NCI-H2107 (cell line): Measurements from ENCODE around the gene HDAC4.
A peak's percentile ranks its signal among the peaks of the same experiment; 100 is the strongest.

Experiments used
- DNase-seq: peaks from one replicate; lab custom pipeline; 2025; lab: John Stamatoyannopoulos, UW

Gene HDAC4

DNA sequence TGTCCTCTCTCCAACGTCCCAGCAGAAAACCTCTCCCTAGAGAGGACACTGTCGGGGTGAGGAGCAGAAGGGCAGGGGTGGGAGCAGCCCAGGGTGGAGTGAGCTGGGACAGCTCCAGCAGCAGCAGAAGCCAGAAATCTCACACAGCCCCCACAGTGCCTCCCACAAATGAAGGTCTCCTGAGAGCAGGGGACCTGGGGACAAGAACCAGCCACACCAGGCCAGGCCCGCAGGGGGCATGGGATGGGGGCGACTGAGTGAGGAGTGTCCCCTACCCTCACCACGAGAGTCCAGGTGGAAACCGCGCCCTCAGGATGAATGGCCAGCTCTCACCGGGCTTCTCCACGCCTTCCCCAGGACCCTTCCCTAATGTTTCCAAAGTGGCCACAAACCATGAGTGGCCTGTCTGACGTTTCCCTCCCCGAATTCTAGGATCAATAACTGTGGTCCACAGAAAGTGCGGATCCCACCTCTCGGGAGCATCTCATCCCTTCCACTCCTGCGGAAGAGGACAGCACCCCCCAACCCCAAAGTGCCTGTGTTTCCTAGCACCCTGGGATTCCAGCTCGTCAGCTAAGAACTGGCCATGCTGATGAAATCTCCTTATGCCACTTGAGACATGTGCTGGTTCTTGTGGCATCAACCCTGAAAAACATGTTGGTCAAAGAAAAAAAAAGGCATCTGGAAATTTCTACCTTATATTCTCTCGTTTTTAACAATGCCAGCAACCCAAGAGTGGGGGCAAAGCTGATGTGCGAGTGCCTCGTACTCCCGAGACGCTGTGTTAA is 121.1 kb downstream of the HDAC4 start:
- DNase-seq: no peak

DNA sequence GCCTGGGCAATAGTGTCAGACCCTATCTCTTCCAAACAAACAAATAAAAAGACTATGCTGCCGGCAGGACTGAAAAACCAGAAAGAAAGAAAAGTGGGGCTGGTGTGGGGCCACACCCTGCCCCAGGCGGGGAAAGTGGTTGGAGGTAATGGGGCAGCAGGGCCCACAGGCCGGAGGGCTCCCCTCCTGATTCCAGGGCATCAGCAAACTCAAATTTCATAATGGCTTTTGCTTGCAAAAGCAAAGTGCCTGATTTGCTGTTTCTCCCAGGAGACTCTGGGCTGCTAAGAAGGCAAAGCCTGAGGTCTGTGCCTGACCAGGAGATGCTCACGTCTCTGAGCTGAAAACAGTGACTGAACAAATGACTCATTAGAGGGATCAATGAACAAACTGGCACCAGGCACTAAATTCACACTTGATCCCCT is 121.9 kb downstream of the HDAC4 start:
- no peak for DNase-seq

DNA sequence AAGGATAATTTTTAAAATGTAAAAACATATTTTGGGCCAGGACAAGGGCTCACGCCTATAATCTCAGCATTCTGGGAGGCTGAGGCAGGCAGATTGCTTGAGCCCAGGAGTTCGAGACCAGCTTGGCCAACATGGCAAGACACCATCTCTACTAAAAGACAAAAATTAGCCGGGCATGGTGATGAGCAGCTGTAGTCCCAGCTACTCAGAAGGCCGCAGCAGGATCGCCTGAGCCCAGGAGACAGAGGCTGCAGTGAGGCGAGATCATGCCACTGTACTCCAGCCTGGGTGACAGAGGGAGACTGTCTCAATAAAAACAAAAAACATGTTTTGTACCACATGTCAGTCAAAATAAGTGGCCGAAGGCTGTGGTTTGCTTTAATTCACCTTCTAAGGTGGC is 122.5 kb downstream of the HDAC4 start:
- DNase-seq: no peak

DNA sequence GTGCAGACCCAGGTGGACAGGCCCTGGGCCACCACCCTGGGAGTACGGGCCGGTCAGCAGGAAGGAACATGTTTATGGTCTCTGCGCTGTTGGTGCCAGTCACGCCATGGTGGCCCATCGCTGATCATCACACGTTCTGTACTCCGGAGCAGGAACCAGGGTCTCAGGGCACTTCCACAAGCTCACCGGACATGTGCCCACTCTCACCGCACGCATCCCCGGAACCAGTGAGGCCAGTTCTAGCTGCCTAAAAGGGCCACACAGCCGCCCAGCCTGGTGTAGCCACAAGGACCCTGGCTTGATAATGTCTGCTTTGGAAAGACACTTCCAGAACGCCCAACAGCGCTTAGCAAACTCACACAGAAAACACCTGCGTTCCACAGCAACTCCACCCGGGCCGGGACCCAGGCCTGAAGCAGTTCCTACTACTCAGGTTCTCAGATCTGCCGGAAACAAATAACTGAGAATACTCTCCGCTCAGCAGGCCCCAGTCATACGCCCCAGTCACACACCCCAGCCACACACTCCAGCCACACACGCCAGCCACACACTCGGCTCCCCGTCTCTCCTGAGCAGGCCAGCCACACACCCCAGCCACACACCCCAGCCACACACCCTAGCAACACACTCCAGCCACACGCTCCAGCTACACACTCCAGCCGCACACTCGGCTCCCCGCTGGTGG is 123.3 kb downstream of the HDAC4 start:
- DNase-seq: no peak

DNA sequence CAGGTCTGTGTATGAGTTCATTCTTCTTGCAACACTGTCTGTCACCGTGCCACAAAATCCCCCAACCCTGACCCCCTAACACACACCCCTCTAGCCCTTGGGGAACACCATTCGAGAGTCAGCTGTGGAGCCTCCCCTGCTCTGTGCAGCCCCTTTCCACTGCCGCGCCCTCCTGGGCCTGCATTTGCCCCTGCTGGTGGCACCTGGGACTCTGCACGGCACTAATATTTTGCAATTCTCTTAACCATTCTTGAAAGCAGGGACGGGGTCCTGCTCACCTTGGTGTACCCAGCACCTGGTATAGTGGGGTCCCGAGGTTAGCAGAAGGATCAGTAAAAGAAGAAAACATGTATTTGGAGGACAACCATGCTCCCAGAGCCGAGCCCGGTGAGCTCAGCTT is 124.0 kb downstream of the HDAC4 start:
- no peak for DNase-seq

DNA sequence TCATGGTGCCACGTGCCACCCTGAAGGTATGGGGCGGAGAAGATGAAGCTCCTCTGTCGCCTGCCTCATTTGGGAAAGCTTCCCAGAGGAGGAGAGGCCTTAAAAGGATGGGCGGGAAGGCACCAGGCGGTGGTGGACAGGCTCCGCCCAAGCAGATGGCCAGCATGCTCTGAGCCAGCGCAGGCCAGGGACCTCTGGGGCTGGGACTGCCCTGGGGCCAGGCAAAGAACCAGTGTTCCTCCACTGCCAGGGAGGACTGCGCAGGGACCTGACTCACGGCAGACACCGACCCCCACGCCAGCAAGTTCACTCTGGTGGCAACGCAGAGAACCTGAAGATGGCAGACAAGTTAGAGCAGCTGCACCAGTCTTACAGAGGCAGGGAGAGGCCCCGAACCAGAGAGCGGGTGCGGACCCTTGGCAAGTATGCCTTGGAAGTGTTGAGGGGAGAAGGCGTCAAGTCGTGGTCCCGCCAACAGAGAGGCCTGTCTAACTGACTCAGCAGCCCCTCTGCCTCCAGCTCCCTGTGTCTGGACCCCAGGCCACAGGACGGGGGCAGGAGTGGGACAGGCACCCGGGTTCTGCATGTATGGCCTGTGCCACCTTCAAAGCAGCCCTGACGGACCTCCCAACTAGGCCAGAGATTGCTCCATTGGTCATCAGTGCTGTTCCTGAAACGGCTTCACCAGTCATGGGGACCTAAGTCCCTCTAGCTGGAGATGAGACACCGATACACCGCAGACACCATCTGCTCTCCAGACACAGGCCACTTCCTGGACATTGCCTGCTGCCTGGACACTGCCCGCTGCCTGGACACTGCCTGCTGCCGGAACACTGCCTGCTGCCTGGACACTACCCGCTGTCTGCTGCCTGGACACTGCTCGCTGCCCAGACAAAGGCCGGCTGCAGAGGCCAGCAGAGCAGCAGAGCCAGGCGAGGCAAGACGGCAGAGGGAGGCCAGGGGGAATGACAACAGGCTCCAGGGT is 124.7 kb downstream of the HDAC4 start:
- no peak for DNase-seq

DNA sequence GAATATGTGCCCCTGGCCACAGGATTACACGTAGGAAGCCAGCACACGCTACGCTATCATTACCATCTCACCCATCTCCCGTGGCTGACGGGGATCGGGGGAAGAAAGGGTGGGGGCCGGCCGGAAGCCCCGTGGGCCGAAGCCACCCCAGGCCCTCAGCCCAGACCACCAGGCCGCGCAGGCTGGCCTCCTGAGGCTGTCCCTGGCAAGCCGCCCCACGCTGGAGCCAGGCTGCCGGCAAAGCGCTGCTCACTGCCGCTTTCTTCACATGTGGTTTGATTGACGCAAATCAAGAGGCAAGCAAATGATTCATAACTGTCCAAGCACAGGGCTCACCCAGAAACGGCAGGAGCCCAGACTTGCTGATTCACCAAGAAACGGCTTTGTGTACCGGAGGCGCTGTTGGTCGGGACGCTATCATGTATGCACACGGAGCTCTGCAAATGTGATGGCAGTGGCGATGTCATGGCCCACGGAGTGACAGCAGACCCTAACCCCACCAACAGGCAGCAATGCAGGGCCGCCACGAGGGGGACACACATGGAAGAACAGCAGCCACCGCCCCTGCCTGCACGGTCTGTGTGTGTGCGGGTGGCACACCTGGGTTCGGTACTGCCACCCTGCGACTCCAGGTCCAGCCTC is 125.7 kb downstream of the HDAC4 start:
- DNase-seq: no peak

DNA sequence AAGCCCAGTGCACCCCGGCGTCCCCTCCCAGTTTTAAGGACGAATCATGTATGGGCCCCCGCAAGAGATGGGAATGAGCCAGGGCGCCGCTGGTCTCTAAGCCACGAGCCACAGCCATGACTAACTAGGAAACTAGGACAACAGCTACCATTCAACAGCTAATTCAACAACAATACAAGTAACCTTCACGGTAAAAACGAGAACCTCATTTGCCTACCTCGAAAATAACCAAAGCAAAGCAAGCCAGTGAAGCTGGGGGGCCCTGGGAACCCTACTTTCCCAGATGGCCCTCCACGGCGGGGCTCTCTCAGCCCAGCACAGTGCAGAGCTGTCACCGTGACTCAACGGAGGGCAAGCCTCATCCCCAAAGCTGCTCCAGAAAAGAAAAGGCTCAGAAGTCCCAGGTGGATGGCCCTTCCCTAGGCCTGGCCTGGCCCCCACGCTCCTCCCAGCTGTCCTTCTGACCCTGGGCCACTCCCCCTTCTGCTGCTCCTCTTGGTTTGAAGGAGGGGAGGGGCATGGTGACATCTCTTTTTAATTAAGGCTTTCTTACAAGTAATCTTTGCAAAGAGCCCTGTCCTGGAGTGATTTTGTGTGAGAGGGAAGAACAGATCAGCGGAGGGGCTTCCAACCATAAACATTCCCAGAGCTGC is 126.3 kb downstream of the HDAC4 start:
- DNase-seq: no peak

DNA sequence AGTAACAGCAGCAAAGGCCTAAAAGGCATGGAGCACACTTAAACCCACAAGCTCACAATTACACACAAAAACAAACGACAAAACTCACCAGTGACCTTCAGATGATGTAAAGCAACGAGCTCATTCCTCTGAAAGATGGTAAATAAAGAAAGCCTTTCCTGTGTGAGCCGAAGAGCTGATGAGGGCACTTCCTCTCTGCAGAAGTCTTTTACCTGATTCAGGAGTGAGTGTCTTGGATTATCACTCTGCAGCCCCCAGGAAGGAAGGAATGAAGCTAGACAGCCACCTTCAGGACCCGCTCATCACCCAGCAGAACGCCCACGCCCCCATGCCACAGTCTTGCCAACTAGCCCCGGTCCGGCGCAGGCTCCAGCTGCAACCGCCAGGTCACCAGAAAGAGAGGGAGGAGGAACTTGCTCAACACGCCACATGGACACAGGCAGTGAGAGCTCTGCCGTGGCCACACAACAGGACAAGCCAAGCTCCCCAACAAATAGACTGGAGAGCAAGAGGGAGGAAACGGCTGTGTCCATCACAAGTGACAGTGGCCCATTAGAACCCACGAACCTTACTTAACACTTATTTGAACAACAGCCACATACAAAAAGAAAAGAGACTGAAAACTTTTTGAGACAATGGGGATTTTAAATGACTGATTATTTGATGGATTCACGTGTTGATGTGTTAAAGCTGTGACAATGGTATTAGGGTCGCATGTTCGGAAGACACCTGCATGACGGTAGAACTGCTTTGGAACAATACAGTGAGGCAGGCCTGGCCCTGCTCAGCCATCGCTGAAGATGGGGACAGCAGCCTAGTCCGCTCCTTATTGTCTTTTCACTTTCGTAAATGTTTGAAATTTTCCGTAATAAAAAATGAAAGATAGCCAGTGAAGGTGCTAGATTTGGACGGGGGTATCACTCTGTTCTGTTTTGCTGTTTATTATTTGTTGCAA is 127.3 kb downstream of the HDAC4 start:
- no peak for DNase-seq

DNA sequence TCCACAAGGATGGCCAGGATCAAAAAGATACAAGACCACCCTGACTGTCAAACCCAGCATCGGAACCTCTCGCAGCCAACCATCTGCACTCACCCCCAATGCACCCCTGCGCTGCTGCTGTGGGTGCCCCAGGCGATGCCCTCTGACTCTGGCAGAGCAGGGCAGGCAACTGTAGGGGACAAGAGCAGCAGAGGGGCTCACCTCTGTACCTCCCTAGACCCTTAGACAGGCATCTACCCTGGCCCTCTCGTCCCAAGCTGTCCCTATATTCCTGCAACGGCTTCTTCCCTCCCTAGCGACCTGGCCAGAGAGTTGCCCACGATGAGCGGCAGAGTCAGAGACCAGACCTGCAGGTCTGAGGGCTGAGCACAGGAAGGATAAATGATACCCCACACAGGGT is 128.2 kb downstream of the HDAC4 start:
- DNase-seq: no peak

DNA sequence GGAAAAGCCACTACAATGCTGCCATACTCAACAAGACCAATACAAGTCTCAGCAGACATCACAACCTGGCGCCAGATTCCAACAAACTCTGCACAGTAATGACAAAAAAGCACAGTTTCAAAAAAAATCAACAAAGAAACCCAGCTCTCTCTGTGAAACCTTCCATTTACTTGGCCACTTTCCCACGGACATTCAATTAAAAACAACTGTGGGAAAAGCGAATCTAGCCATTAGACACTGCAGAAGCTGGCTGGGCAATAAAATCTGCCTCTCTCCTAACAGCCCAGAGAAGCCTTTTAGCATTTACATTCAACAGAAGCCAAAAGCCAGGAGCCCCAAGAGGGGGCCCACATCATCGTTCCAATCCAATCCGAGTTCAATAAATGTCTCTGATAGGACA is 128.9 kb downstream of the HDAC4 start:
- no peak for DNase-seq

DNA sequence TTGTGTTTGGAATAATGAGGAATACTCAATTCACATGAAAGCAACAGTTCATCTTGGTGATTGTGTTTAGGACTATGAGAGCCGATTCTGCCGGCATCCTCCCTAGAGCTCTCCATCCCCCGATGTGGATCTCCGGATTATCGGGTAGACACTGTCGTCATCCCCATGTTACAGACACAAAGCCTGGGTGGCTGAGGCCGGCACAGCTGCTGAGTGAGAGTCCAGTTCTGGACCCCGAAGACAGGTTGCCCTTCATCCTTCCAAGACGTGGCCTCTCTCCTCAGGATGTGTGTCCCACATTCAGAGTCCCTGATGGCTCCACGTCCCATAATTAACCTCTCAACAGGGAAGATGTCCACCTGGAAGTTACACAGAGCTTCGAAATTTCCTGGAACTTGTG is 129.3 kb downstream of the HDAC4 start:
- DNase-seq: no peak

DNA sequence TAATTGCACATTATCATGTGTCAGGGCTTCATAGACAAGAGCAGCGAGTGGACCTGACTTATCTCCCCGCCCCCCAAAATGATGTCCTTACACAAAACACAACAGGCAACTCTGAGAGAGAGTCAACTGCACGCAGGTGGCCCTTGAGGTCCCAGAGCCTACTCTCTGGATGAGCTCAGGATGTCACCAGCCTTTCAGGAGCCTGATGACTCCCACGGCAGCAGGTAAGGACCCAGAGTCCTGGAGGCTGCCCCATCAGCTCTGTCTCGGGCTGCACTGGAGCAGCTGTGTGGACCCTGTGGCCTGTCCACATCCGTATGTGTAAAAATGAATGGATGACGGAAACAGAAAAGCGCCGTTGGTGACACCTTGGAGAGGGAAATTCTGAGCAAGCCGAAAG is 130.9 kb downstream of the HDAC4 start:
- no peak for DNase-seq

DNA sequence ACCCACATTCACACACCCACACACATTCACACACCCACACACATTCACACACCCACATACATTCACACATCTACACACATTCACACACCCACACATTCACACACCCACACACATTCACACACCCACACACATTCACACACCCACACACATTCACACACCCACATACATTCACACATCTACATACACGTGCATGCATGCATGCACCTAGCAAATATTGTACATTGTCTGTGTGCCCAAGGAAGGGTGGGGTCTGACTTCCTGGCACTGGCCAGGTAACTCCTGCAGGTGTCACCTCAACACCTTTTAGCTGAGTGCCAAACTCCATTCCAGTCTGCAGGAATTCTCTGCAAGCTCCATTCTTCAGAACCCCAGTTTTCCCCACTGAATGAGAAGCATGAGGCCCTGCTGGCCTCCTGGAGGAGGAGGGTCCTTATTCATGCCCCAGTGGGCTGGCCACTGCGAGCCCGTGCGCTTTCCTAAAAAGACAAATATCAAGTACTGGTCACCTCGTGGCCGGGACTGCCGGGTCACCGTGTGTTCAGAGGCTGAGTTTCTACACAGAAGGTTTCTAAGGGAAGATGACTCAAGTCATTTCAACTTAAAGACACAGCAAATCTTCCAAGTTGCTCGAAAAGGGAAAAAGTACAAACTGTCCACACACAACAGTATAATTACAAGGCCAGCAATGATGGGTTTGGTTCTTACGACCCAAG is 131.5 kb downstream of the HDAC4 start:
- no peak for DNase-seq

DNA sequence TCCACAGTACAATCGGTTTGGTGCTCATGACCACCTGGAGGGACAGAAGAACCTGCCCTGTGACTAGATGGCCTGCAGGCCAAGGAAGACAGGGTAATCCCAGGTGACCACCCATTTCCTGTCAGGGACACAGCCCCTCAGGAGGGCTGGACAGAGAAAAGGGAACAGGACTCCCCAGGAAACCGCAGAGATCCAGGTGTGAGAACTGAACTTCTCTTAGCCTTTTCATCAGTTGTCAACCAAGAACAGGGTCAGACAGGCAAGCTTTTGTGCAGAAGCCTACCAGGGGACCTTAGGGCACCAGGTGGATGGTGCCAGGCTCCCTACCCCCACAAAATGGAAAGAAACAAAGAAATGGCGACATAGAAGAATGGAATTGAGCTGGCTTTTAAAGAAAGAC is 132.3 kb downstream of the HDAC4 start:
- no peak for DNase-seq

DNA sequence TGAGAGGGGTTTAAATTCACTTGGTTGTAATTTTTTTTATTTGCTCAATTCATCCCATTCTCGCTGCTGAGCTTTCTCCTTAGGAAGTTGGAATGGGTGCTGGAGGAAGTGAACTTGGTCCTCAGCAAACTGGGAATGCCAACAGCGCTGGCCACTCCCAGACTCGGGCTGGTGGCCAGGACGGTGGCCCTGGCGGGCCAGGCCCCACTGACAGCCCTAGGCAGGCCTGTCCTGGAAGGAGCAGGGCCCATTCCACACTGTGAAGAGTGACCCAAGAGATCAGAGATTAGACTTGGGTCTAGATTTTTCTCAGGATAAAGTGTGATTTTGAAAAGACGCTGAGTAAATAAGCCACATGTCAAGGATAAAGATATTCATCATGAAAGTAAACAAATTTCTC is 132.7 kb downstream of the HDAC4 start:
- no peak for DNase-seq

DNA sequence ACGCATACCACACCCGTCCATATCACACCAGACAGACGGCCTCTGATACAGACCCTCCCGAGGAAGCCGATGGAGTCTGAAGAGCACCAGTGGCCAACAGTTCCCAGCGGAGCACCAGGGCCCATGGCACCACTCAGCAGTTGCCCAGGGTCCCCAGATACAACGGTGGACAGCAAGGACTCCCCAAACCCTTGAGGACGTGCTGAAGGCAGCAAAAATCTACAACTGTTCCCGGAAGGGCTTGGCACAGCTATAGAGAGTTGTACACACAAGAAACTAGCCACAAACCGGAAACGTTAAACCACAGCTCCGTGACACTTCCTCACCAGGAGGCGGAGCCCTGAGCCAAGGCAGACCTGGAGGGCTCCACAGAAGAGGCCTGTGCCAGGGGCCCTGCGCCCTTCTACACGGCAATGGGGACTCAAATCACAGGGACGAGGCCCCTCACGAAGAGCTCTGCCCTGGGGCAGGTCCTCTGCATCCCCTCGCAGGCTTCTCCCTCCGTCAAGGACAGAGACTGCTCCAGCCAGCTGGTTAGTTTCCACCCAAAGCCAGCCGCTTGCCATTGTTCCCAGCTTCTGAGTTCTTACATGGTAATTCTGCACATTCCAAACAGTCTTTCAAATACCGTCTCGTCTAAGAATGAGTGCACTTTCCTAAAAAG is 133.4 kb downstream of the HDAC4 start:
- peak; percentile 31 for DNase-seq

DNA sequence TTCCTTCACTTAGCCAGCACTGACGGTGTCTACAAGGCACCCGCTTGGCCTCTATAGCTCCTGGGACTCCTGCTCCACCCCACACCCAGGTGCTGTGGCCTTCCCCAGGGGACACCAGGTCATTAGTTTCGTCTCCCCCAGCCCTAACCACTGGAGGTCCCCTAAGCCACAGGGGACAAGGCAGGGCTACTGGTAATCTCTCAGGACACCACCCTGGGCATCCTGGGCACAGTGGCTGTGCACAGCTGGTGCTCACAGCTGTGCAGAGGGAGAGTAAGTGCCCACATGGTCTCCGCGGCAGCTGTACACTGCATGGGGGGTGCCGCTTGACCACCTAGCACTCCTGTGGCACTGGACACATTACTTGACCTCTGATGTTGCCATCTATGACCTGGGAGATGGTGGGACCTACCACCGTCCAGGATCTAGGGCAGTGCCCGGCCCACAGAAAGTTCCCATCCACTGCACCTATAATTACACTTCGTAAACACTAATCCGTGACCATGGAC is 134.0 kb downstream of the HDAC4 start:
- no peak for DNase-seq

DNA sequence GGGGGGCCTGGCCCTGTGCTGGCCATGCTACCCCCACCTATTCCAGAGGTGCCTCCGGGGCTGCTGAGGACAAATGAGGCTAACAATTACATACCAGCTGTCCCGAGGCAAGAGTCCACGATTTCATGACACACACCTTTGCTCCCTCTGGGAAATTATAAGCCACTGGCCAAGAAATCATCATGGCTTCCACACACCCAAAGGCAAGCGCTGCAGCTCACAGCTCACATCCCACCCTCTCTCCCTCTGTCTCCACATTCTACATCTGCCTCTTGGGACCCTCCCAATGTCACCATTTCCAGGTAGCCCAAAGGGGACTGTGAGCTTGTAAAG is 134.4 kb downstream of the HDAC4 start:
- DNase-seq: no peak
